HFF-Myc (cell line): ENCODE data around the gene CSNK1G2.

Experiments
- DNase-seq: peaks from one replicate; pipeline ENCODE4 v3.0.0-alpha.2; 2011; ENCODE audit warnings: low read depth; ENCODE audit errors: extremely low read depth
- H3K4me3 ChIP-seq: replicated peaks from 2 replicates; pipeline ENCODE4 v1.5.1; 2011; ENCODE audit warnings: low read depth, mild to moderate bottlenecking, control low read depth, low read length
- CTCF ChIP-seq: IDR thresholded peaks from 2 replicates; pipeline ENCODE4 v1.5.1; 2012; ENCODE audit warnings: mild to moderate bottlenecking, low read depth, low read length, control low read depth; ENCODE audit errors: missing control alignments

The CSNK1G2 gene

DNA sequence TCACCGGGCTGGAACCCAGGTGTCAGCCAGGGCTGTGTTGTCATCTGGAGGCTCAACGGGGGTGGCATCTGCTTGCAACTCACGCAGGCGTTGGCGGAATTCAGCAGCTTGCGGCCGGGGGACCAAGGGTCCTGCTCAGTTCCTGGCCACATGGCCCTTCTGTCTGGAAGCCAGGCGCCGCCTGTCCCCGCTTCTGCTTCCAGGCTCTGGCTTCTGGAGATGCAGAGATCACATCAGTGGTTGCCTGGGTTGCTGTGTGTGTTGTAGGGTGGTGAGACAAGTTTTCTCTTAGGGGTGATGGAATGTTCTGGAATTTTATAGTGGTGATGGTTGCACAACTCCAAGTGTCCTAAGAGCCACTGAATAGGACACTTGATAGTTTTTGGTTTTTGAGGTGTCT is 30.8 kb upstream of the CSNK1G2 start:
- TF ChIP-seq CTCF, result no peak
- H3K4me3 ChIP-seq, result no peak overlapping the region
- no peak for DNase-seq

DNA sequence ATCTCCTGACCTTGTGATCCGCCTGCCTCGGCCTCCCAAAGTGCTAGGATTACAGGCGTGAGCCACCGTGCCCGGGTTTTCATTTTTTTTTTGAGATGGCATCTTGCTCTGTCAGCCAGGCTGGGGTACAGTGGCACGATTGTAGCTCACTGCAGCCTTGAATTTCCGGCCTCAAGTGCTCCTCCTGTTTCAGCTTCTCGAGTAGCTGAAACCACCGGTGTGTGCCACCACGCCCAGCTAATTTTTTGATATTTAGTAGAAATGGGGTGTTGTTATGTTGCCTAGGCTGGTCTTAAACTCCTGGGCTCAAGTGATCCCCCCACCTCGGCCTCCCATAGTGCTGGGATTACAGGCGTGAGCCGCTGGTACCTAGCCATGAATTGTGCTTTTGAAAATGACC is 29.9 kb upstream of the CSNK1G2 start:
- no peak overlapping the region for H3K4me3 ChIP-seq
- DNase-seq, result no peak
- no peak for TF ChIP-seq CTCF

GRCh38 chr19:1911995-1912394 is 29.0 kb upstream of the CSNK1G2 start:
- no peak for TF ChIP-seq CTCF
- H3K4me3 ChIP-seq, result no peak overlapping the region
- no peak for DNase-seq

- DNase-seq, result no peak
- TF ChIP-seq CTCF, result no peak
- H3K4me3 ChIP-seq, result no peak overlapping the region
These were observed 28.0 kb upstream of the CSNK1G2 start for GRCh38 chr19:1912760-1913505.

- no peak for DNase-seq
- H3K4me3 ChIP-seq, result no peak overlapping the region
- TF ChIP-seq CTCF, result no peak
These were observed 27.0 kb upstream of the CSNK1G2 start for GRCh38 chr19:1913781-1914577.

GRCh38 chr19:1914826-1915341 is 26.1 kb upstream of the CSNK1G2 start:
- DNase-seq, result no peak
- no peak for TF ChIP-seq CTCF
- H3K4me3 ChIP-seq, result no peak overlapping the region
